ENCODE results near the gene PSRC1.

The PSRC1 gene

DNA sequence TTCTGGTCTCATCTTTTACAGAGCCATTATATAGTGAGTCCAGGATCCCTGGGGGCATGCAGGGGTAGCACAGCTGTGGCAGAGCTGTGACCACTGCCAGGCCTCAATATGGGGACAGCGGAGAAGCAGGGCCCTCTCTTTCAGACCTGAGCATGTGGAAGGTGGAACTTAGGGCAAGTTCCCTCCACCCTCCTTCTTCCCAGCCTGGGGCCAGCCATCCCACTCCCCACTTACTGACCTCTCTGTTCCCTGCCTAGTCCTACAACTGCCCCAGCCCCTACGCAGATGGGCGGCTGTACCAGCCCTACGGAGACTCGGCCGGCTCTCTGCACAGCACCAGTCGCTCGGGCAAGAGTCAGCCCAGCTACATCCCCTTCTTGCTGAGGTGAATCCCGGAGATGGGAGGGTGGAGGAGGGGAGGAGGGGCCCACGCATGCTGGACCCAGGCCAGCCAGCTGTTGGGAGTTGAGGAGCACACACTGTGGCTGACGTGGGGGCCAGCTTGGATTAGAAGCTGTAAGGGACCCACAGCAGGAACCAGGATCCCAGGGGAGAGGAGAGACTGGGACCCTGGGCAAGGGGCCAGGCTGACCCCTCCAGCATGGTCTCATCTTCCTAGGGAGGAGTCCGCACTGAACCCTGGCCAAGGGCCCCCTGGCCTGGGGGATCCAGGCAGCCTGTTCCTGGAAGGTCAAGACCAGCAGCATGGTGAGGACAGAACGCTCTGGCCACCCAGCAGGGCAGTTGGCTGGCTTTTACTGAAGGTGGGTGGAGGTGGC, 10.7 kb downstream of the PSRC1 start:
- no peak for DNase-seq (ENCODE audit: low spot score)

DNA sequence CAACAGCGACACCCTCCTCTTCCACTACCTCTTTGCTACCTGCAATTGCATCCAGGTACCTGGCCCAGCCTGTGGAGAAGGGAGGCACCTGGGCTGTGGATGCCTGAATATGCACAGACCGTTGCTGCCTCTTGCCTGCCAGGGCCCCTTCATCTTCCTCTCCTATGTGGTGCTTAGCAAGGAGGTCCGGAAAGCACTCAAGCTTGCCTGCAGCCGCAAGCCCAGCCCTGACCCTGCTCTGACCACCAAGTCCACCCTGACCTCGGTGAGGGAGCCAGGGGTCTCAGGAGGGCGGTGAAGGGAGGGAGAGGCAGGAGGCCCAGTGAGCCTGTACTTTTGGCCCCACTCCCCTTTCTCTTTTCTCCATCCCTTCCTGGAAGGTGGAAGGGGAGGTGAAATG, 11.5 kb downstream of the PSRC1 start:
- DNase-seq (ENCODE audit: low spot score) = no peak

DNA sequence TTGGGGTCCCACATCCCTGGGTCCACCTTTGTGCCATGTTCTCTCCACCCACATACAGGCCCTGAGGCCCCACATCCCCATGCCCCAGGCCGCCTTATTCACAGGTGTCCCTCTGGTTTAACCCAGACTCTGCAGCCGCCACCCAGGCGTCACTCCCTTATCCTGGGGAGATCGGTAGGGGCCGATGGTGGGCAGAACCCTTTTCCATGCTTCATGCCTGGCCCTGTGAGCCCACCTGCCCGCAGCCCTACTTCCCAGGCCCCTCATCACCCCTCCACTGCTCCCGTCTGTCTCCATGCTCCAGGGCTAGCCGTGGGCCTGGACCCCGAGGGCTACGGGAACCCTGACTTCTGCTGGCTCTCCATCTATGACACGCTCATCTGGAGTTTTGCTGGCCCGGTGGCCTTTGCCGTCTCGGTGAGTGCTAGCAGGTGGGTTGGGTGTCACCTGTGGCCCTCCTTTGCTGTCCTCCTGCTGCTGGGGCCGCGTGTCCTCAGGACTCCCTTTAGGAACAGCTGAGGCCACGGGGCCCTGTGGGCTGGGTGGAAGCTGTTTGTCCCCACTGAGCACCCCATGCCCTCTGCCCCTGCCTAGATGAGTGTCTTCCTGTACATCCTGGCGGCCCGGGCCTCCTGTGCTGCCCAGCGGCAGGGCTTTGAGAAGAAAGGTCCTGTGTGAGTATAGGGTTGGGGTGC, 12.2 kb downstream of the PSRC1 start:
- no peak for DNase-seq (ENCODE audit: low spot score)

DNA sequence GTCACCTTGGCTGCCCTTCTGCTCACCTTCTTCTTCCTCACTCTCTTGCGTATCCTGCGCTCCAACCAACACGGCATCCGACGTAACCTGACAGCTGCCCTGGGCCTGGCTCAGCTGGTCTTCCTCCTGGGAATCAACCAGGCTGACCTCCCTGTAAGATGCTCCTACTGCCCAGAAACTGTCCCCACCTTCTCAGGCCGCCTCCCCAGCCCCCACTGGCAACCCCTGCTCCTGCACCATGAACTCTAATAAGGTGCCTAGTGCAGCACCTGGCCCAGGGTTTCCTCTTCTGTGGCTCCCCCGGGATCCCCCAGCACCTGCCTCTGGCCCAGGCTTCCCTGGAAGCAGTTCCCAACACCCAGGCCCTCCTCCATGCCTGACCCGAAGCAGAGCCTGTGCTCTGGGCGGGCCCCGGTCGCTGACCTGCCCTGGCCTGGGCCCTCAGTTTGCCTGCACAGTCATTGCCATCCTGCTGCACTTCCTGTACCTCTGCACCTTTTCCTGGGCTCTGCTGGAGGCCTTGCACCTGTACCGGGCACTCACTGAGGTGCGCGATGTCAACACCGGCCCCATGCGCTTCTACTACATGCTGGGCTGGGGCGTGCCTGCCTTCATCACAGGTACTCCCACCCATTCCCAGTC, 12.8 kb downstream of the PSRC1 start:
- no peak for DNase-seq (ENCODE audit: low spot score)

DNA sequence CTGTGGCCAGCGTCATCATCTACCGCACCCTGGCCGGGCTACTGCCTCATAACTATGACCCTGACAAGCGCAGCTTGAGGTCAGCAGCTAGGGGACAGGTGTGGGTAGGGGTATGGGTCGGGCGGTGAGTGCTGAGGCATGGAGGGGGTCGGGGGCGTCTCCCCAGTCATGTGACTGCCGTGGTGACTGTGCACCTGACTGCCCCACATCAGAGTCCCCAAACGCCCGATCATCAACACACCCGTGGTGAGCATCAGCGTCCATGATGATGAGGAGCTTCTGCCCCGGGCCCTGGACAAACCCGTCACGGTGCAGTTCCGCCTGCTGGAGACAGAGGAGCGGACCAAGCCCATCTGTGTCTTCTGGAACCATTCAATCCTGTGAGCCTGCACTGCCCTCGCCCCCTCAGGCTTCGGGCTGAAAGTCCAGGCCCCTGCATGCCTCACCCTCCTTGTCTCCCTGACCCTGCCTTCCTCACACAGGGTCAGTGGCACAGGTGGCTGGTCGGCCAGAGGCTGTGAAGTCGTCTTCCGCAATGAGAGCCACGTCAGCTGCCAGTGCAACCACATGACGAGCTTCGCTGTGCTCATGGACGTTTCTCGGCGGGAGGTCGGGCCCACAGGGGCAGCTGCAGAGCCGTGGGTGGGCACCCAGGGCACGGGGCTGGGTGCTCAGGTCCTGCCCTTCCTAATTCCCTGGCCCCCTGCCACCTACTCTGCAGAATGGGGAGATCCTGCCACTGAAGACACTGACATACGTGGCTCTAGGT, 13.5 kb downstream of the PSRC1 start:
- DNase-seq (ENCODE audit: low spot score) = no peak

DNA sequence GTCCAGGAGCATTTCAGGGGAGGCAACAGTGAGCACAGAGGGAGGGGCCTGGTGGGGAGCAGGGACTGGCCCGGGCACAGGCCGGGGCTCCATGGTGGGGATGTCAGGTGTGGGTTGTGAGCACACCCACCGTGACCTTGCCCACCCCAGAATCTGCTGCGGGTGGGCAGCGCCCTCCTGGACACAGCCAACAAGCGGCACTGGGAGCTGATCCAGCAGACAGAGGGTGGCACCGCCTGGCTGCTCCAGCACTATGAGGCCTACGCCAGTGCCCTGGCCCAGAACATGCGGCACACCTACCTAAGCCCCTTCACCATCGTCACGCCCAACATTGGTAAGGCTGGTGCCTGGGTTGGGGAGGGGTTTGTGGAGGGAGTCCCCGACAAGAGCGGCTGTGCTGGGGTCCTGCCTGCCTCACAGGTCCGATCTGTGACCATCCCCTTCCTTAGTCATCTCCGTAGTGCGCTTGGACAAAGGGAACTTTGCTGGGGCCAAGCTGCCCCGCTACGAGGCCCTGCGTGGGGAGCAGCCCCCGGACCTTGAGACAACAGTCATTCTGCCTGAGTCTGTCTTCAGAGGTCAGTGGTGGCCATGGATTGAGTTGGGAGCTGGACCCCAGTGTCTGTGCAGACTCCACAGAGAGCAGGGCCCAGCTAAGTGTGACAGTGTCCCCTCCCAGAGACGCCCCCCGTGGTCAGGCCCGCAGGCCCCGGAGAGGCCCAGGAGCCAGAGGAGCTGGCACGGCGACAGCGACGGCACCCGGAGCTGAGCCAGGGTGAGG, 14.3 kb downstream of the PSRC1 start:
- DNase-seq (ENCODE audit: low spot score) = peak; percentile 69

DNA sequence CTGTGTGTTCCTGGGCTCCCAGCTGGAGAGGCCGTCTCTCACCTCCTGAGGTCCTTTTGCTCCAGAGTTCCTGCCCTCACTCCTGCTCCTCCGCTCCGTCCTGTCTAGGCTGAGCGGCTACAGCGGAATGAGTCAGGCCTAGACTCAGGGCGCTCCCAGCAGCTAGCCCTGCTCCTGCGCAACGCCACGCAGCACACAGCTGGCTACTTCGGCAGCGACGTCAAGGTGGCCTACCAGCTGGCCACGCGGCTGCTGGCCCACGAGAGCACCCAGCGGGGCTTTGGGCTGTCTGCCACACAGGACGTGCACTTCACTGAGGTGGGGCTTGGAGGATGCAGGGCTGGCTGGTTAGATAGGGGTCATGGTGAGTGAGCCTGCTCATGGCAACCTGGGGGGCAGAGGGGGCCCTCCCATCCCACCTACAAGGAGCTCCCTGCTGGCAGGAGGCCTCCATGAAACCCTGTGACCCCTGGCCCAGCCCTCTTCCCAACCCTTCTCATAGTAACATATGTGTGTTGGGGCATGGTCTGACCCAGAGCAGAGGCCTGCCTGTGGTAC, 15.1 kb downstream of the PSRC1 start:
- DNase-seq (ENCODE audit: low spot score) = no peak

DNA sequence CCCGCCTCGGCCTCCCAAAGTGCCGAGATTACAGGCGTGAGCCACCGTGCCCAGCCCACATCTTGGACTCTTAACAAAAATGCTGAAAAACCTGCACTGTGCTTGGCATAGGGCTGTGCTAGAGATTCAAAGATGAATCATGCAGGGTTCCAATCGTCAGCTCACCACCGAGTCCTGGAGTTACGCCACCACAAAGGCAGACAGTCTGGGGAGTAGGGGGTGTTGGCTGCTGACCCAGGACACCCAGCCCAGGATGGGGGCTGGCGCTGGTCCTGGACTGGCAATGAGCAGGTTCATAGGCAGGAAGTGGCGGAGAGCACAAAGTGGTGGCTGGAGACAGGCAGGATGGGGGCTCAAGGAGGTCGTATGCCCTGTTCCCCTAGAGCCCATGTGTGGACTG, 16.0 kb downstream of the PSRC1 start:
- DNase-seq (ENCODE audit: low spot score) = no peak

DNA sequence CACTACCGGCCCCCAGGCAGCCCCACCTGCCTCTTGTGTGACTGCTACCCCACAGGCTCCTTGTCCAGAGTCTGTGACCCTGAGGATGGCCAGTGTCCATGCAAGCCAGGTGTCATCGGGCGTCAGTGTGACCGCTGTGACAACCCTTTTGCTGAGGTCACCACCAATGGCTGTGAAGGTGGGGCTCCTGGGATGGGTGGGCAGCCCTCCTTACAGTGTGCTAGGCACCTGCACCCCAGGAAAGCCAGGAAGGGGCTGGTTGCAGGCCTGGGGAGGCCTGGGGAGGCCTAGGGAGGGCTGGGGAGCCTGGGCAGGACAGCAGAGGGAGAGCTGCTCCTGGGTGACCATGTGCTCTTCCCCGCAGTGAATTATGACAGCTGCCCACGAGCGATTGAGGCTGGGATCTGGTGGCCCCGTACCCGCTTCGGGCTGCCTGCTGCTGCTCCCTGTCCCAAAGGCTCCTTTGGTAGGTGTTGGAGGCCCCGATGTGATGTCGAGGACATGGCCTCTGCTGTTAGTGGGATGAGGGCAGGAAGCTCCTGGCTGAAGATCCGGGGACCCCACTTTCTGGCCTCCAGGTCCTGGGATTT, 17.1 kb downstream of the PSRC1 start:
- DNase-seq (ENCODE audit: low spot score) = no peak

DNA sequence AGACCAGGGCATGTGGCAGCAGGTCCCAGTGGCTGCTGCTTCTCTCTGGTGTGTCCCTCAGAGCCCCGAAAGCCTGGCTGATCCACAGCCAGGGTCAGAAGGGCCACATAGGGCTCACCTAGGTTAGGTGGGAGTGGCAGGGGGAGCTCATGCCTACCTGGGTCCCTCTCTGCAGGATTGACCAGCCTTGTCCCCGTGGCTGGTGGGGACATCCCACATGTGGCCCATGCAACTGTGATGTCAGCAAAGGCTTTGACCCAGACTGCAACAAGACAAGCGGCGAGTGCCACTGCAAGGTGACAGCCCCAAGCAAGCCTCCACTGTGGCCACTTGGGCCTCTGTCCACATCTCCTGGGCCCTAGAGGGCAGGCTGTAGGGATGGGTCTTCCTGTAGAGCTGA, 17.9 kb downstream of the PSRC1 start:
- no peak for DNase-seq (ENCODE audit: low spot score)

DNA sequence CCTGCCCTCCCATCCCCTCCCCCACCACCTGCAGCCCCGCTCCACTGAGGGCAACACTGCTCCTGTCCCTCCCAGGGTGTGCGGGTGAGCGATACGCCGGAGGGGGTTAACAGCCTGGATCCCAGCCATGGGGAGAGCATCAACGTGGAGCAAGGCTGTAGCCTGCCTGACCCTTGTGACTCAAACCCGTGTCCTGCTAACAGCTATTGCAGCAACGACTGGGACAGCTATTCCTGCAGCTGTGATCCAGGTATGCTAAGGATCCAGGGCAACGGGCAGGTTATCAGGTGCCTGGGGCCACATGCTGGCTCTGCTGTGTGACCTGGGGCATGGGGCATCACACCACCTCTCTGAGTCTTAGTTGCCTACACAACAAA, 18.6 kb downstream of the PSRC1 start:
- no peak for DNase-seq (ENCODE audit: low spot score)

DNA sequence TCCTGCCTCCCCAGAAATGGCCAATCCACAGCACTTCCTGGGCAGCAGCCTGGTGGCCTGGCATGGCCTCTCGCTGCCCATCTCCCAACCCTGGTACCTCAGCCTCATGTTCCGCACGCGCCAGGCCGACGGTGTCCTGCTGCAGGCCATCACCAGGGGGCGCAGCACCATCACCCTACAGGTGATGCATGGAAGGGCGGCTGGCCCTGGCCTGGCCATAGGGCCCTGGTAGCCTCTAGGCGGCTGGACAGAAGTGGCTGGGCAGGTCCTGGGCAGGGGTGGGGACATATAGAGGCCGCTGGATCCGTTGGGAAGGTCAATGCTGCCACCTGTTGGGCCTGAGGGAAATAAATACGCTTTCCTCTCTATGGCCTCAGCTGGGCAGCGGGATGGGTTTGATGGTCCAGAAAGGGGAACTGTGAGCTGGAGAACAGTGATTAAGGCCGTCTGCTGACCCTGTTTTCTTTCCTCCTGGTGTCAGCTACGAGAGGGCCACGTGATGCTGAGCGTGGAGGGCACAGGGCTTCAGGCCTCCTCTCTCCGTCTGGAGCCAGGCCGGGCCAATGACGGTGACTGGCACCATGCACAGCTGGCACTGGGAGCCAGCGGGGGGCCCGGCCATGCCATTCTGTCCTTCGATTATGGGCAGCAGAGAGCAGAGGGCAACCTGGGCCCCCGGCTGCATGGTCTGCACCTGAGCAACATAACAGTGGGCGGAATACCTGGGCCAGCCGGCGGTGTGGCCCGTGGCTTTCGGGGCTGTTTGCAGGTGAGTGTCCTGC, 19.2 kb downstream of the PSRC1 start:
- DNase-seq (ENCODE audit: low spot score) = peak; percentile 97

DNA sequence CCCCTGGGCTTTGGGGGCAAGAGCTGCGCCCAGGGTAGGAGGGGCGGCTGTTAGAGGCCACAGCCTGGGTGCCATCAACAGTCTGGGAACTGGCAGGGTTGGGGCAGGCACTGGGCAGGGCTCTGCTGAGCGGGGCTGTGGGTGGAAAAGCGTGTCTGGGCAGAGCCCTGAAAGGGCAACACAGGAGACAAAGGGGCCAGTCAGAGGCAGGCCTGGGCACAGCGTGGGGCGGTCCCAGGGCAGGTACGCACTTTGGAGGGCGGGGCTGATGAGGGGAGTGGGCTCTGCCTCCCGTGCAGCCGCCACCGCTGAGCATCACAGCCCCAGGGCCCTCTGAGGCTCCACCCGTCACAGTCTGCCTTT, 19.7 kb downstream of the PSRC1 start:
- DNase-seq (ENCODE audit: low spot score) = no peak

DNA sequence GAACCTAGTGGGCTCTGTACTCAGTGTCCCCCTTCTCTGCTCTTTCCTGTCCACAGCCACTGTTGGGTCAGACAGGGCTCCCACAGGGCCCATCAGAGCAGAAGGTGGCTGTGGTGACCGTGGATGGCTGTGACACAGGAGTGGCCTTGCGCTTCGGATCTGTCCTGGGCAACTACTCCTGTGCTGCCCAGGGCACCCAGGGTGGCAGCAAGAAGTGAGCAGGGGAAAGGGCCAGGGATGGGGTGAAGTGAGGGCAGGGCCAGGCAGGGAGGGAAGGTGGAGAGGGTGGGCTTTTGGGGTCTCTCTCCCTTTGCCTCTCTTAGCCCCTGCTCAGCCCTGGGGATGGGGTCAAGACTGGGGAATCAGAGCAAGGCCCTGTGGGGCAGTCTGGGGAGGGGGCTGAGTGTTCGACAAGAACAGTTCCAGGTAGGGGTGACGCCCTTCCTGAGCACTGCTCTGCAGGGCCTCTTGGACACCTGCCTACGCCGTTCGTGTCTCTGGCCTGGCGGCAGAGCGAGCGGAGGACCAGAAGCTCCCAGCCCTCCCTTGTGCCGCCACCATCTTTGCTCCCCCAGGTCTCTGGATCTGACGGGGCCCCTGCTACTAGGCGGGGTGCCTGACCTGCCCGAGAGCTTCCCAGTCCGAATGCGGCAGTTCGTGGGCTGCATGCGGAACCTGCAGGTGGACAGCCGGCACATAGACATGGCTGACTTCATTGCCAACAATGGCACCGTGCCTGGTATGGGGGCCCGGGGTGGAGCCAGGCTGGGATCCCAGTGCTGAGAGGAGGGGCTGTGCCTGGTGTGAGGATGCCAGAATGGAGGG, 20.5 kb downstream of the PSRC1 start:
- no peak for DNase-seq (ENCODE audit: low spot score)

DNA sequence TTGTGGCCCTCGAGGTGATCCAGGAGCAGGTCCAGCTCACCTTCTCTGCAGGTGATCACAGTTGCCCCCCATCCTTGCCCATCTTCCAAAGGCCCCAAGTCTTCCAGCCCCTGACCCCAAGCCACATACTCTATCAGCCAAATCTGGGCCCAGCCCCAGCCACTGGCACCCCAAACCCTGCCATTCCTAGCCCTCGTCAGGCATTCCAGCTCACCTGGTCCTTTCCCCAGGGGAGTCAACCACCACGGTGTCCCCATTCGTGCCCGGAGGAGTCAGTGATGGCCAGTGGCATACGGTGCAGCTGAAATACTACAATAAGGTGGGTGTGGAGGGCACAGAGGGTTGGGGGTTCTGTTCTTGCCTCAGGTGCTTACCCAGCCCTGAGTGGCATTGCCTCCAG, 21.4 kb downstream of the PSRC1 start:
- no peak for DNase-seq (ENCODE audit: low spot score)

DNA sequence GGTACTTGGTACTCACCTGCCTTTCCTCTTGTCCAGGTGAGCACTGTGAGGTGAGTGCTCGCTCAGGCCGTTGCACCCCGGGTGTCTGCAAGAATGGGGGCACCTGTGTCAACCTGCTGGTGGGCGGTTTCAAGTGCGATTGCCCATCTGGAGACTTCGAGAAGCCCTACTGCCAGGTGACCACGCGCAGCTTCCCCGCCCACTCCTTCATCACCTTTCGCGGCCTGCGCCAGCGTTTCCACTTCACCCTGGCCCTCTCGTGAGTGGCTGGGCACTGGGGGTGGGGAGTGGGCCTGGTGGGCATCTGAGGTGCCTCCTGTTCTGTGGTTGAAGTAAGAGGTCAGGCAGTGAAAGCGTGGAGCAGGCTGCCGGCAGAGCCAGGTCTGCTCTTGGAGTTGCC, 21.9 kb downstream of the PSRC1 start:
- no peak for DNase-seq (ENCODE audit: low spot score)

DNA sequence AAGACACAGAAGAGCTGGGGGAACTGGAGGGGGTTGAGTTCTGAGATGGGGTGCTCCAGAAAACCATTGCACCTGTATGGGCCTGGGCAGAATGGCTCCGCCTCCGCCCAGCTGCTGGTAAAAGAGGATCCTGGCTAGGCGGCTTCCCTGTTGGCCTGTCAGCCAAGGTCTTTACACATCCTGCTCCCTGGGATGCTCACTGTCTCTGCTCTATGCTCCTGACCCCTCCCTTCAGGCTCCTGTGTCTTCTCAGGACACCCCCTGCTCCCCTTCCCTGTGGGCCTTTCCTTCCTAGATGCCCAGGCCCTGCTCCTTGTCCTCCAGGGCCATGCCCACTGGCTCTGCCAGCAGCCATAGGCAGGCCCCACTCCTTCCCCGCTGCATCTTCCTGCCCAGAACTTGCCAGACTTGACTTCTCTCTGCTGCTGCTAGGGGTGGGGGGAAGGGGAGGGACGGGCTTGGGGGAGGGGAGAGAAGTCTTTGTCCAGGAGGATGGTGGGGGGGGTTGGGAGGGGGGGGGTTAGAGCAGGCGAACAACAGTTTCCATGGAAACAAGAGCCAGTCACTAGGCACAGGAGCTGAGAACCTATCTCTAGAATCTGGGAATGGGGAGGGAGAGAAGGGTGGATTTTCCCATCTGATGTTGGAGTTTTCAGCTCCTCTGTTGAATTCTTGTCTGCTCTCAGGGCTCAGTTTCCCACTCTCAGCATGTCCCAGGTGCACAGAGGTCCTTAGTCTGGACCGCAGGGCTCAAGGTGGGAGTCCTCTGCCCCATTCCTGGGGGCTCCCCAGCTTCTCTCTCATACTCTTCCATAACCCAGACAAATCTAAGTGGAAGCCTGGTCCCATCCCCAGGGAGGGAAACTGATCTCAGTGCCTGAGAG, 23.0 kb downstream of the PSRC1 start:
- no peak for DNase-seq (ENCODE audit: low spot score)
